HUES64 (cell line): ENCODE measurements around the gene LYZL4.
A peak's percentile ranks its signal among the peaks of the same experiment; 100 is the strongest.

ENCODE experiments used
- H3K27ac ChIP-seq: 2 replicates; pipeline ENCODE4 v1.7.0; 2013; ENCODE audit warnings: low read depth, low read length, inconsistent platforms
- H3K27me3 ChIP-seq: 2 replicates; pipeline ENCODE4 v1.6.1; 2013; ENCODE audit warnings: mild to moderate bottlenecking, low read length; ENCODE audit not compliant: insufficient read depth
- H3K36me3 ChIP-seq: 2 replicates; pipeline ENCODE4 v1.6.1; 2013; ENCODE audit warnings: mild to moderate bottlenecking, low read length; ENCODE audit not compliant: insufficient read depth
- H3K4me1 ChIP-seq: 2 replicates; pipeline ENCODE4 v1.6.1; 2013; ENCODE audit warnings: mild to moderate bottlenecking, low read length, moderate library complexity; ENCODE audit not compliant: insufficient read depth
- H3K4me3 ChIP-seq: 2 replicates; pipeline ENCODE4 v1.5.1; 2013; ENCODE audit warnings: mild to moderate bottlenecking, low read length, moderate library complexity
- H3K9ac ChIP-seq: 2 replicates; pipeline ENCODE4 v1.6.1; 2013; ENCODE audit warnings: mild to moderate bottlenecking, low read depth, low read length
- H3K9me3 ChIP-seq: 2 replicates; pipeline ENCODE4 v1.6.1; 2013; ENCODE audit warnings: low read depth, low read length; ENCODE audit not compliant: insufficient read depth
- WGBS: fragments of 150-250, 120-280 bp; methylation state at CpG from one replicate; pipeline ENCODE4 v1.1.7; 2013; ENCODE audit warnings: missing lambda C conversion rate; 5-methylcytosine and 5-hydroxymethylcytosine counted together

Gene LYZL4

GRCh38 chr3:42442640-42443039 is 32.2 kb upstream of the LYZL4 start:
- Histone ChIP-seq H3K4me3 (no peak overlapping the region), H3K36me3 (no peaks in the 10 kb centered on the region), H3K9ac (no peak overlapping the region), H3K4me1 (peaks cover 28% of the 10 kb centered on the region), H3K27me3 (no peaks in the 10 kb centered on the region), H3K9me3 (no peaks in the 10 kb centered on the region), H3K27ac (no peak overlapping the region)
- 93% methylated on average over 5 of the region's 5 CpGs for WGBS

- 100% methylated on average over 1 of the region's 2 CpGs for WGBS
Measured at GRCh38 chr3:42441791-42442190, 31.4 kb upstream of the LYZL4 start.

DNA sequence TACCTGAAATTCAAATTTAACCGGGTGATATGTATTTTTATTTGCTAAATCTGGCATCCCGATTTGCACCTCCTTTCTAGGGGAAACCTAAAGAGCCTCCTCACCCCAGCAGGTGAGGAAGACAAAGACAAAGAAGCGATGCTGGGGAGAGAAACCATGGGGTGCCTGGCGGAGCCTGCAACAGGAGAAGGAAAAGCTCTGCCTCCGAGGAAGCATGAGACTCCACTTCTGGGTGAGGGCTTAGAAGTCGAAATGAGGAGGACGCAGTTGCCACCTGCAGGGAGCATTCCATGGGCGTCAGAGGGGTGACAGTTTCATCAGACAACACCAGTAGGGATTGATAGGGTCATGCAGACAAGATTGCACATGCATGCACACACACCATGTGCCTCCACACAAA is 30.5 kb upstream of the LYZL4 start:
- Histone ChIP-seq H3K27ac (no peak overlapping the region), H3K4me1 (peaks cover 19% of the 10 kb centered on the region), H3K4me3 (no peak overlapping the region), H3K27me3 (no peaks in the 10 kb centered on the region), H3K36me3 (no peaks in the 10 kb centered on the region), H3K9me3 (no peaks in the 10 kb centered on the region), H3K9ac (no peak overlapping the region)
- WGBS = 41% methylated on average over 7 of the region's 8 CpGs

More at GRCh38 chr3:42441791-42442190, 31.4 kb upstream of the LYZL4 start:
- peaks cover 27% of the 10 kb centered on the region for H3K4me1 ChIP-seq
- H3K9ac ChIP-seq = no peak overlapping the region
- H3K27ac ChIP-seq = no peak overlapping the region
- no peak overlapping the region for H3K4me3 ChIP-seq
- H3K36me3 ChIP-seq = no peaks in the 10 kb centered on the region
- H3K9me3 ChIP-seq = no peaks in the 10 kb centered on the region
- no peaks in the 10 kb centered on the region for H3K27me3 ChIP-seq

DNA sequence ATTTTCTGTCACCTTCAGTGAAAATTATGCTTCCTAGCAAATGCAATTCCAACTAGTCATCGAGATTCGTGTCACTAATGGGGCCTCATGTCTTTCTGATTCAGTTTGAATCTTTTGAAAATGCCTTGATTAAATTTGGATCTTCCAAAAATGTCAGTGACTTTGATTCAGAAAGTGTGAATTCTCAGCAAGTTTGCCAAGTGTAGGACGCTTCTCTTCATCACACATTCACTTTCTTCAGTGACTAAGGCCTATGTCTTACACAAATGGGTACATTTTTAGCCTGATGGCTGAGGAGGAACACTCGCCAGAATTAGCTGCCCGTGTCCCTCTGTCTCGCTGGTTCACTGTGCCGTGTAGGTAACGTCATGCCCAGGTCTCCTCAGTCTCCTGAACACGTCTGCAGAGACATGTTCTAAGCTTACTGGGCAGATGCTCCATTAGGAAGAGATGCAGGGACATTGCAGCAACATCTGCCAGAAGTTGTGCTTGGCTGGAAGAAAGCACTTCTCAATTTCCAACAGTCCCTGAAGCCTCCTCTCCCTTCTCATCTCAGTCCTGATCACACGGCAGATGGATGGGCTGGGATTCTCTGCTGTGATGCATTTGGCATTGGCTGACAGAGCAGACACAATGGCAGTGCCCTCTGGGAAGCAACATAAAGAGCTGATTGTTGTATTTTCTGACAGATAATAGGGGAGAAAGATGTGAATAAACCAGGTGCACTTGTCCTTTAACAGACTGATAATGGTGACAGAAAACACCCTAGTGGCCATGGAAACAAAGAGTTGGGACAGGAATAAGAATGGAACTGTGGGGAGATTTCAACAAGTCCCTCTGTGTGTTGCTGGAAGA is 29.1 kb upstream of the LYZL4 start:
- Histone ChIP-seq H3K27ac (peak overlapping the region; percentile 22; the same call in 1 of the 2 replicates), H3K27me3 (no peaks in the 10 kb centered on the region), H3K9me3 (no peaks in the 10 kb centered on the region), H3K9ac (no peak overlapping the region), H3K36me3 (no peaks in the 10 kb centered on the region), H3K4me3 (no peak overlapping the region), H3K4me1 (peaks cover 19% of the 10 kb centered on the region)
- WGBS = 92% methylated on average over 10 of the region's 10 CpGs

GRCh38 chr3:42438758-42439157 is 28.3 kb upstream of the LYZL4 start:
- peaks cover 19% of the 10 kb centered on the region for H3K4me1 ChIP-seq
- H3K9me3 ChIP-seq = no peaks in the 10 kb centered on the region; the same call in 1 of the 2 replicates
- WGBS = 92% methylated on average over 2 of the region's 2 CpGs
- H3K36me3 ChIP-seq = no peaks in the 10 kb centered on the region
- H3K27me3 ChIP-seq = no peaks in the 10 kb centered on the region
- H3K9ac ChIP-seq = no peak overlapping the region
- H3K27ac ChIP-seq = no peak overlapping the region
- no peak overlapping the region for H3K4me3 ChIP-seq

- no peaks in the 10 kb centered on the region for H3K36me3 ChIP-seq
- peaks cover 19% of the 10 kb centered on the region for H3K4me1 ChIP-seq
- no peak overlapping the region for H3K9ac ChIP-seq
- no peaks in the 10 kb centered on the region for H3K27me3 ChIP-seq
- H3K27ac ChIP-seq = no peak overlapping the region
- no peak overlapping the region for H3K4me3 ChIP-seq
- peaks cover 4% of the 10 kb centered on the region; the same call in 1 of the 2 replicates for H3K9me3 ChIP-seq
- 95% methylated on average over 2 of the region's 2 CpGs for whole genome bisulfite sequencing
Measured at GRCh38 chr3:42438193-42438592, 27.8 kb upstream of the LYZL4 start.

DNA sequence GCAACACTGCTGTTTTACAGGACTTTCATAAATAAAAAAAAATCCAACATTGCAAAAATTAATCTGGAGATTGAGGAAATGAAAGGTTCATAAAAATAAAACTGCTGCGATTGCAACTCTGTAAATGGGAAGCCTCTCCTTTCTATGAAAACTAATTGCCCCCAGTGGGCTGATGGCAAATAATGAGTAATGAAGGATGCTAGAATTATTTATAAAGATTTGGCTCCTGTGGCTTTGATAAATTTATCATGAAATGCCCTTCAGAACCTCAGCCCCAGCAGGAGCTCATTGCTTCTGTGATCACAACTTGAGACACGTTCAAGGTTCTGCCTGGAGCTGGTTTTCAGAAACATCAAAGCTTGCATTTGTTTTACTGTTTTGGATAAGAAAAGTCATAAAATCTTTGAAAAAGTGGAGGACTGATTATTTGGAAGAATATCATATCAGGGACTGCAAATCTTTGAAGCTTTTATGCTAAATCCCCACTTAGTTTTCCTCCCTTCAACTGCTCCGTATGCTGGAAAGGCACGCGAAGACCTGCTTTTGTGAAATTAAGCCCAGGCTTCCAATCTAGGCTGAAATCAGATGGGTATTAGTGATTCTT is 24.5 kb upstream of the LYZL4 start:
- Histone ChIP-seq H3K27ac (no peak overlapping the region), H3K4me1 (peaks cover 2% of the 10 kb centered on the region), H3K9ac (no peak overlapping the region), H3K27me3 (no peaks in the 10 kb centered on the region), H3K9me3 (peaks cover 15% of the 10 kb centered on the region), H3K36me3 (no peaks in the 10 kb centered on the region), H3K4me3 (no peak overlapping the region)
- 91% methylated on average over 5 of the region's 5 CpGs for WGBS

GRCh38 chr3:42432485-42432884 is 22.1 kb upstream of the LYZL4 start:
- Histone ChIP-seq H3K27ac (no peak overlapping the region), H3K9me3 (peaks cover 15% of the 10 kb centered on the region), H3K4me1 (no peaks in the 10 kb centered on the region), H3K27me3 (no peaks in the 10 kb centered on the region), H3K4me3 (no peak overlapping the region), H3K36me3 (no peaks in the 10 kb centered on the region), H3K9ac (no peak overlapping the region)
- 81% methylated on average over 2 of the region's 2 CpGs for whole genome bisulfite sequencing

GRCh38 chr3:42430781-42431532 is 20.5 kb upstream of the LYZL4 start:
- Histone ChIP-seq H3K36me3 (no peaks in the 10 kb centered on the region), H3K27ac (no peak overlapping the region), H3K27me3 (no peaks in the 10 kb centered on the region), H3K9ac (no peak overlapping the region), H3K9me3 (peaks cover 15% of the 10 kb centered on the region), H3K4me3 (no peak overlapping the region), H3K4me1 (no peaks in the 10 kb centered on the region)
- 96% methylated on average over 7 of the region's 7 CpGs for WGBS

- H3K4me3 ChIP-seq = no peak overlapping the region
- no peaks in the 10 kb centered on the region for H3K36me3 ChIP-seq
- H3K27ac ChIP-seq = no peak overlapping the region
- H3K4me1 ChIP-seq = no peaks in the 10 kb centered on the region
- WGBS = 77% methylated on average over 2 of the region's 2 CpGs
- H3K9ac ChIP-seq = no peak overlapping the region
- H3K9me3 ChIP-seq = peaks cover 15% of the 10 kb centered on the region
- no peaks in the 10 kb centered on the region for H3K27me3 ChIP-seq
Measured at GRCh38 chr3:42428830-42429229, 18.4 kb upstream of the LYZL4 start.
